ENCODE data around the gene ENG. TPM values are rescaled to one million over a fixed set of nuclear protein-coding genes. Genes with fewer than 3 reads are reported as not detected.

The ENG gene
- total RNA-seq, 1 experiment from 2014 or later = 0.76 TPM

- no peaks in the 10 kb centered on the region for H3K27me3 ChIP-seq (ENCODE audit: insufficient read depth, low read length)
- ChIA-PET POLR2A (no interaction called here), RAD21 (ENCODE audit: low non-redundant PET in 1 of 2, low total read pairs in 2 of 2, uncharacterized antibody in 2 of 2, unreplicated experiment in 2 of 2) (no interaction called here), CTCF (interaction anchor here (1.0 to 2.2 kb wide), 2 partner anchors 7 to 41 kb away, joined by 3 to 4 read pairs; no protein-coding TSS in a partner anchor)
- intact Hi-C loops (cut with micrococcal nuclease) = no loop called here
- no peaks in the 10 kb centered on the region for H3K9me3 ChIP-seq (ENCODE audit: control insufficient read depth in 1 of 2, insufficient read depth in 1 of 2, low read depth in 1 of 2, low read length in 2 of 2)
- H2AFZ ChIP-seq (ENCODE audit: low read depth, low read length, poor library complexity, severe bottlenecking) = no peak within 1 kb of the TSS
- no peak for DNase-seq (ENCODE audit: low read depth, low spot score)
- H3K27ac ChIP-seq (ENCODE audit: low read depth, low read length) = peak within 1 kb of the TSS; percentile 45
- peak within 1 kb of the TSS; percentile 70 for H3K9ac ChIP-seq (ENCODE audit: low read length)
- H3K4me1 ChIP-seq (ENCODE audit: control insufficient read depth in 1 of 2, insufficient read depth in 2 of 2, low read length in 2 of 2) = peaks cover 14 to 48% of the 10 kb centered on the region in 2 experiments
- ATAC-seq = peak; percentile 86
- BruUV-seq (replicated peaks) = no TSS peak
- H3K9me2 ChIP-seq (ENCODE audit: insufficient read depth) = no peaks in the 10 kb centered on the region
- peak within 1 kb of the TSS; percentile 89 for H3K4me2 ChIP-seq (ENCODE audit: low read length)
- H4K20me1 ChIP-seq (ENCODE audit: insufficient read depth) = no peaks in the 10 kb centered on the region
- no peaks in the 10 kb centered on the region for H3K36me3 ChIP-seq (ENCODE audit: control insufficient read depth in 1 of 2, insufficient read depth in 2 of 2, low read length in 2 of 2)
- no peaks in the 10 kb centered on the region; the same call in 1 of the 2 replicates for H3K79me2 ChIP-seq (ENCODE audit: insufficient read depth, low read length)
- TF ChIP-seq POLR2AphosphoS5 (IDR thresholded peaks at IDR 0.05; ENCODE audit: low read depth, low read length) = peak; percentile 80
- TF ChIP-seq SP1 (IDR thresholded peaks at IDR 0.05; ENCODE audit: low read depth) = no peak
- TF ChIP-seq POLR2A (IDR thresholded peaks at IDR 0.05; ENCODE audit: borderline replicate concordance, extremely low read depth, insufficient read depth, insufficient read length) = peak; percentile 49
- H3K4me3 ChIP-seq (replicated peaks in 1 of 2; ENCODE audit: low read depth in 1 of 2, low read length in 2 of 2) = peak within 1 kb of the TSS; percentile 58 to 68
These were observed 23.1 kb upstream of the ENG start, which contains the start of gene AK1 for GRCh38 chr9:127877566-127877998. AK1 (minus strand) TSS chr9:127877675; CDS start chr9:127874617, 3,058 bp downstream.

GRCh38 chr9:127876764-127877562 is 22.5 kb upstream of the ENG start:
- Histone ChIP-seq H3K4me3 (replicated peaks in 1 of 2; ENCODE audit: low read depth in 1 of 2, low read length in 2 of 2) (peak overlapping the region; percentile 58 to 68), H3K9me3 (ENCODE audit: control insufficient read depth in 1 of 2, insufficient read depth in 1 of 2, low read depth in 1 of 2, low read length in 2 of 2) (no peaks in the 10 kb centered on the region), H3K79me2 (ENCODE audit: insufficient read depth, low read length) (no peaks in the 10 kb centered on the region; the same call in 1 of the 2 replicates), H3K9ac (ENCODE audit: low read length) (peak overlapping the region; percentile 70), H3K36me3 (ENCODE audit: control insufficient read depth in 1 of 2, insufficient read depth in 2 of 2, low read length in 2 of 2) (no peaks in the 10 kb centered on the region), H3K4me1 (ENCODE audit: control insufficient read depth in 1 of 2, insufficient read depth in 2 of 2, low read length in 2 of 2) (peaks cover 12 to 42% of the 10 kb centered on the region in 2 experiments), H3K4me2 (ENCODE audit: low read length) (peak overlapping the region; percentile 89), H3K9me2 (ENCODE audit: insufficient read depth) (no peaks in the 10 kb centered on the region), H2AFZ (ENCODE audit: low read depth, low read length, poor library complexity, severe bottlenecking) (no peak overlapping the region), H3K27me3 (ENCODE audit: insufficient read depth, low read length) (no peaks in the 10 kb centered on the region), H4K20me1 (ENCODE audit: insufficient read depth) (no peaks in the 10 kb centered on the region), H3K27ac (ENCODE audit: low read depth, low read length) (peak overlapping the region; percentile 45)
- TF ChIP-seq CEBPB (IDR thresholded peaks at IDR 0.05; ENCODE audit: low read depth) (no peak), CBX3 (IDR thresholded peaks at IDR 0.05; ENCODE audit: low read depth) (no peak), TCF7L2 (IDR thresholded peaks at IDR 0.05; ENCODE audit: borderline replicate concordance, extremely low read depth, insufficient read depth, insufficient read length) (no peak)
- intact Hi-C loops (cut with micrococcal nuclease) = no loop called here
- ChIA-PET POLR2A (interaction anchor here (0.7 to 1.1 kb wide), 3 partner anchors 12 to 40 kb away, joined by 3 to 4 read pairs (median 3); partner anchors contain the start of gene ST6GALNAC4), RAD21 (ENCODE audit: low non-redundant PET in 1 of 2, low total read pairs in 2 of 2, uncharacterized antibody in 2 of 2, unreplicated experiment in 2 of 2) (no interaction called here), CTCF (interaction anchor here (1.0 kb wide), 1 partner anchor 41 kb away, joined by 3 read pairs; no protein-coding TSS in a partner anchor)
- BruUV-seq (replicated peaks) = TSS peak; percentile 75
- peak; percentile 35 for ATAC-seq
- DNase-seq (ENCODE audit: low read depth, low spot score) = no peak
